ENCODE measurements around the gene E4F1. TPM values are rescaled to one million over a fixed set of nuclear protein-coding genes. Genes with fewer than 3 reads are reported as not detected.

Gene E4F1
- total and polyA plus RNA-seq, 7 donors, result 10.8 to 26.9 (median 19.4) TPM

- intact Hi-C loops (cut with DNase I), result no loop called here
- no peak overlapping the region for H3K27ac ChIP-seq
- no peak overlapping the region for H3K4me3 ChIP-seq
- no peaks in the 10 kb centered on the region for H3K9me3 ChIP-seq
- WGBS, 2 donors, result 88 to 91% methylated on average over 35 of the region's 35 CpGs
- H3K4me1 ChIP-seq, result no peaks in the 10 kb centered on the region
- H3K27me3 ChIP-seq, result no peaks in the 10 kb centered on the region
- TF ChIP-seq POLR2AphosphoS5 (IDR thresholded peaks at IDR 0.05), result no peak
- no peak for TF ChIP-seq CTCF (IDR thresholded peaks at IDR 0.05)
- TF ChIP-seq POLR2A (IDR thresholded peaks at IDR 0.05), result no peak
- no peak for TF ChIP-seq EP300 (IDR thresholded peaks at IDR 0.05)
- DNase-seq, result no peak
- peaks cover 0 to 78% (median 7%) of the 10 kb centered on the region in 4 donors for H3K36me3 ChIP-seq
Measured at GRCh38 chr16:2284797-2285576, 61.6 kb downstream of the E4F1 start.

Small RNA genes within 50 kb of the gene (small RNA-seq; reads per million reads assigned to genes)
- gene MIR3677 (0 reads per million in 3 donors), gene MIR4717 (0 reads per million in 3 donors)

Other genes with a start within 250 kb of the E4F1 start
- not detected for gene NOXO1, start 242.1 kb upstream of the E4F1 start, total RNA-seq
- 10 to 100 TPM; 13.8 to 47.3 (median 15.0) TPM for gene NOXO1, start 242.1 kb upstream of the E4F1 start, polyA plus RNA-seq
- 10 to 100 TPM; 17.5 to 23.8 (median 21.2) TPM for gene GFER, start 239.4 kb upstream of the E4F1 start, total RNA-seq
- 100 to 1,000 TPM in 1 of 3 donors, 10 to 100 TPM in 2; 67.3 to 125 (median 82.9) TPM for gene GFER, start 239.4 kb upstream of the E4F1 start, polyA plus RNA-seq
- 1 to 10 TPM in 3 of 4 donors, under 1 TPM in 1; 0.82 to 8.3 (median 6.3) TPM for gene SYNGR3, start 233.6 kb upstream of the E4F1 start, total RNA-seq
- gene SYNGR3, start 233.6 kb upstream of the E4F1 start, polyA plus RNA-seq, result 1 to 10 TPM in 2 of 3 donors, under 1 TPM in 1; 0.60 to 4.0 (median 1.2) TPM
- gene ZNF598, start 213.8 kb upstream of the E4F1 start, total RNA-seq, result 10 to 100 TPM; 12.8 to 27.2 (median 17.7) TPM
- 10 to 100 TPM; 20.3 to 57.0 (median 21.0) TPM for gene ZNF598, start 213.8 kb upstream of the E4F1 start, polyA plus RNA-seq
- not detected for gene NPW, start 203.8 kb upstream of the E4F1 start, total RNA-seq
- under 1 TPM in 1 of 3 donors, not detected in 2; 0.71 TPM for gene NPW, start 203.8 kb upstream of the E4F1 start, polyA plus RNA-seq
- gene NHERF2, start 196.7 kb upstream of the E4F1 start, total RNA-seq, result 10 to 100 TPM; 23.5 to 57.9 (median 29.5) TPM
- 100 to 1,000 TPM in 1 of 3 donors, 10 to 100 TPM in 2; 46.7 to 105 (median 65.4) TPM for gene NHERF2, start 196.7 kb upstream of the E4F1 start, polyA plus RNA-seq
- gene NTHL1, start 175.8 kb upstream of the E4F1 start, total RNA-seq, result 10 to 100 TPM; 18.4 to 33.8 (median 25.6) TPM
- 10 to 100 TPM; 20.4 to 44.5 (median 35.6) TPM for gene NTHL1, start 175.8 kb upstream of the E4F1 start, polyA plus RNA-seq
- gene TSC2, start 175.6 kb upstream of the E4F1 start, total RNA-seq, result 10 to 100 TPM; 25.0 to 80.9 (median 36.9) TPM
- gene TSC2, start 175.6 kb upstream of the E4F1 start, polyA plus RNA-seq, result 10 to 100 TPM; 16.9 to 58.4 (median 31.2) TPM
- gene PKD1, start 87.7 kb upstream of the E4F1 start, total RNA-seq, result 100 to 1,000 TPM in 2 of 4 donors, 10 to 100 TPM in 2; 81.6 to 372 (median 134) TPM
- gene PKD1, start 87.7 kb upstream of the E4F1 start, polyA plus RNA-seq, result 10 to 100 TPM; 10.6 to 61.4 (median 11.4) TPM
- 1 to 10 TPM in 2 of 4 donors, under 1 TPM in 1, not detected in 1; 0.68 to 3.0 (median 1.8) TPM for gene RAB26, start 75.0 kb upstream of the E4F1 start, total RNA-seq
- gene RAB26, start 75.0 kb upstream of the E4F1 start, polyA plus RNA-seq, result 10 to 100 TPM; 13.9 to 18.8 (median 16.2) TPM
- 10 to 100 TPM; 30.3 to 46.3 (median 34.9) TPM for gene TRAF7, start 67.8 kb upstream of the E4F1 start, total RNA-seq
- 10 to 100 TPM; 45.0 to 65.1 (median 63.6) TPM for gene TRAF7, start 67.8 kb upstream of the E4F1 start, polyA plus RNA-seq
- under 1 TPM in 3 of 4 donors, not detected in 1; 0.27 to 0.55 (median 0.36) TPM for gene CASKIN1, start 27.0 kb upstream of the E4F1 start, total RNA-seq
- gene CASKIN1, start 27.0 kb upstream of the E4F1 start, polyA plus RNA-seq, result under 1 TPM; under 0.01 to 0.44 (median 0.23) TPM
- 10 to 100 TPM; 30.6 to 48.5 (median 37.1) TPM for gene MLST8, start 18.1 kb upstream of the E4F1 start, total RNA-seq
- 10 to 100 TPM; 41.4 to 58.7 (median 42.0) TPM for gene MLST8, start 18.1 kb upstream of the E4F1 start, polyA plus RNA-seq
- 10 to 100 TPM in 1 of 4 donors, 1 to 10 TPM in 3; 1.8 to 21.3 (median 4.7) TPM for gene BRICD5, start 12.7 kb upstream of the E4F1 start, total RNA-seq
- 1 to 10 TPM in 1 of 3 donors, not detected in 2; 8.3 TPM for gene BRICD5, start 12.7 kb upstream of the E4F1 start, polyA plus RNA-seq
- 10 to 100 TPM in 2 of 4 donors, 1 to 10 TPM in 2; 9.0 to 14.4 (median 10.0) TPM for gene PGP, start 8.8 kb upstream of the E4F1 start, total RNA-seq
- 10 to 100 TPM in 2 of 3 donors, 1 to 10 TPM in 1; 6.0 to 20.2 (median 11.1) TPM for gene PGP, start 8.8 kb upstream of the E4F1 start, polyA plus RNA-seq
- under 1 TPM in 3 of 4 donors, not detected in 1; 0.36 to 0.82 (median 0.81) TPM for gene DNASE1L2, start 12.9 kb downstream of the E4F1 start, total RNA-seq
- under 1 TPM in 1 of 3 donors, not detected in 2; 0.93 TPM for gene DNASE1L2, start 12.9 kb downstream of the E4F1 start, polyA plus RNA-seq
- gene ECI1, start 28.0 kb downstream of the E4F1 start, total RNA-seq, result 10 to 100 TPM; 50.2 to 87.2 (median 67.0) TPM
- 100 to 1,000 TPM in 2 of 3 donors, 10 to 100 TPM in 1; 84.8 to 136 (median 121) TPM for gene ECI1, start 28.0 kb downstream of the E4F1 start, polyA plus RNA-seq
- gene RNPS1, start 44.5 kb downstream of the E4F1 start, total RNA-seq, result 100 to 1,000 TPM; 110 to 145 (median 128) TPM
- gene RNPS1, start 44.5 kb downstream of the E4F1 start, polyA plus RNA-seq, result 100 to 1,000 TPM; 111 to 171 (median 112) TPM
- 10 to 100 TPM in 1 of 4 donors, 1 to 10 TPM in 3; 4.9 to 21.3 (median 7.4) TPM for gene ABCA3, start 117.1 kb downstream of the E4F1 start, total RNA-seq
- 1 to 10 TPM in 1 of 3 donors, under 1 TPM in 2; 0.46 to 4.2 (median 0.60) TPM for gene ABCA3, start 117.1 kb downstream of the E4F1 start, polyA plus RNA-seq
- 1 to 10 TPM in 2 of 4 donors, under 1 TPM in 2; 0.71 to 1.9 (median 1.1) TPM for gene CCNF, start 205.9 kb downstream of the E4F1 start, total RNA-seq
- gene CCNF, start 205.9 kb downstream of the E4F1 start, polyA plus RNA-seq, result 10 to 100 TPM in 1 of 3 donors, 1 to 10 TPM in 1, under 1 TPM in 1; 0.60 to 11.6 (median 1.2) TPM
- 1 to 10 TPM in 1 of 4 donors, not detected in 3; 8.3 TPM for gene TEDC2, start 236.5 kb downstream of the E4F1 start, total RNA-seq
- gene TEDC2, start 236.5 kb downstream of the E4F1 start, polyA plus RNA-seq, result 10 to 100 TPM in 1 of 3 donors, 1 to 10 TPM in 1, under 1 TPM in 1; 0.60 to 10.6 (median 2.3) TPM
- gene NTN3, start 247.7 kb downstream of the E4F1 start, total RNA-seq, result under 1 TPM in 1 of 4 donors, not detected in 3; 0.83 TPM
- under 1 TPM in 1 of 3 donors, not detected in 2; 0.13 TPM for gene NTN3, start 247.7 kb downstream of the E4F1 start, polyA plus RNA-seq